Heart right ventricle (tissue), 16 donors: Measurements from ENCODE around the gene BLCAP. TPM values are rescaled to one million over a fixed set of nuclear protein-coding genes. Genes with fewer than 3 reads are reported as not detected.

ENCODE experiments used
- ATAC-seq, 8 donors: fragments of 200-7000 bp; cut with Tn5 transposase; one replicate each; pipeline ENCODE4 v1.9.1; 2020; ENCODE audit warnings: mild to moderate bottlenecking in 8 of 8, moderate library complexity in 8 of 8, moderate number of reproducible peaks in 1 of 8
- DNase-seq, 2 donors: peaks; one replicate each; pipeline ENCODE4 v3.0.0-alpha.2; 2020
- H3K27ac ChIP-seq, 10 donors: fragments of 200-600 bp; sonication (generic) in 2 of 10; one replicate each; pipeline versions ENCODE4 v1.5.0 to v1.8.0; 2020 to 2022; ENCODE audit warnings: mild to moderate bottlenecking in 3 of 10
- H3K27me3 ChIP-seq, 7 donors: fragments of 200-600 bp; one replicate each; pipeline ENCODE4 v1.8.0; 2021 to 2022; ENCODE audit warnings: mild to moderate bottlenecking in 2 of 7
- H3K36me3 ChIP-seq, 9 donors: fragments of 200-600 bp; sonication (generic) in 1 of 9; one replicate each; pipeline versions ENCODE4 v1.5.0 to v1.8.0; 2020 to 2022; ENCODE audit warnings: mild to moderate bottlenecking in 2 of 9
- H3K4me1 ChIP-seq, 9 donors: fragments of 200-600 bp; sonication (generic) in 1 of 9; one replicate each; pipeline versions ENCODE4 v1.5.0 to v1.8.0; 2020 to 2022; ENCODE audit warnings: mild to moderate bottlenecking in 4 of 9
- H3K4me3 ChIP-seq, 10 donors: fragments of 200-600 bp; sonication (generic) in 2 of 10; one replicate each; pipeline versions ENCODE4 v1.5.0 to v1.8.0; 2020 to 2022; ENCODE audit warnings: mild to moderate bottlenecking in 7 of 10, moderate library complexity in 2 of 10
- H3K9me3 ChIP-seq, 11 donors: fragments of 200-600 bp in 10 of 11; sonication (generic) in 2 of 11; one replicate each; pipeline versions ENCODE4 v1.5.0 to v1.8.0; 2013 to 2022; ENCODE audit warnings: mild to moderate bottlenecking in 2 of 11, control low read depth in 1 of 11, moderate library complexity in 1 of 11
- WGBS, 2 donors: extraction: QIAGEN DNeasy Blood & Tissue Kit; methylation state at CpG; one replicate each; pipeline ENCODE4 v1.1.7; 2013; ENCODE audit warnings: inconsistent platforms in 1 of 2; 5-methylcytosine and 5-hydroxymethylcytosine counted together
- intact Hi-C, 10 donors: fragments of 100-400 bp; cut with DNase I; formaldehyde crosslinking; loops; one replicate each; pipeline versions ENCODE4 v1.11.1 to v1.14.2; 2022
- polyA plus RNA-seq, 2 donors: library from polyadenylated mRNA; stranded (reverse); fragments of 200-250 nt; gene quantifications; one replicate each; pipeline ENCODE4 v1.2.3, GENCODE V29; 2013
- total RNA-seq, 10 donors: library from RNA; stranded (reverse); fragmentation: NEBNext Ultra II Directional in 3 of 10; extraction: Animal tissue kit (Norgen Biotek cat#: 25700) in 3 of 10; gene quantifications; one replicate each; pipeline versions ENCODE4 v1.2.1 to v1.2.4, GENCODE V29; 2021 to 2023
- TF ChIP-seq, protein P1 (sequence below), 9 donors: fragments of 200-600 bp; sonication (generic) in 2 of 9; IDR thresholded peaks; one replicate each; pipeline versions ENCODE4 v1.5.0 to v1.8.0; 2021 to 2022; ENCODE audit warnings: antibody characterized with exemption in 9 of 9, mild to moderate bottlenecking in 5 of 9, moderate library complexity in 1 of 9
- donor health status: Arrhythmogenic right ventricular cardiomyopathy.
- donor health status: ischemic (EF 13 %, LVEDD 7.1; RV severe dilation, severe dysfunction).
- donor health status: healthy with polysubstance abuse.
- donor health status: DM: no; HTN: yes; CAD: no.
- donor health status: DM: no; HTN: no; CAD: no.
- donor health status: ischemic (EF 25% LVEDD 6.9; RV normal size, moderate dysfunction).
- donor health status: ischemic (EF 25% LVEDD 5.7; RV mildly dilated, moderate dysfunction).
- donor health status: healthy.
- donor health status: DM: yes; HTN: yes; CAD: no.
- donor health status: Ischemic cardiomyopathy.
- donor health status: ischemic (EF 35%, LVEDD 5.7; RV mildly dilated, moderate dysfunction).
- donor health status: nonischemic (EF 11% LVEDD 7.7; RV severe dilation, severe dysfunction).
- donor health status: DM: yes; HTN: yes; CAD: no.
- donor health status: PGD.
- donor health status: ischemic (EF 29% LVEDD 5.4; RV normal size, mild dysfunction).
- donor health status: nonischemic (EF 23%, LVEDD 6.1; RV moderate dilation, normal function).

Gene BLCAP
- total and polyA plus RNA-seq, 12 donors, result 66.1 to 106 (median 82.9) TPM

DNA sequence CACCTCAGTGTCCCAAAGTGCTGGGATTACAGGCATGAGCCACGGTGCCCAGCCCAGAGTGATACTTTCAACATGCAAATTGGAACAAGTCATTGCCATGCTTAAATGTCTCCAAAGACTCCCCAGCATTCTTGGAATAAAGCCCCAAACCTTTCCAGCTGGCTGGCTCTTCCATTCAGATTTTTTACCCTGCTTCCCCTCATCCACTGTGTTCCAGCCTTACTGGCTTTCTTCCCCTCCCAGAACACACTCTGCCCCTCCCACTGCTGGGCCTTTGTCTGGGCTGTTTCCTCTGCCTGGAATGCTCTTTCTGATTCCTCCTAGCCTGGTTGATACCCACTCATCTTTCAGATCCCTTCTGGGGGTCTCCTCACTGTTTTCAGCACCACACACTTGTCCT, 46.8 kb downstream of the BLCAP start:
- Histone ChIP-seq H3K4me3 (no peak overlapping the region), H3K4me1 (peaks cover 0 to 4% (median 0%) of the 10 kb centered on the region in 9 donors), H3K36me3 (no peaks in the 10 kb centered on the region), H3K27ac (no peak overlapping the region), H3K27me3 (peaks cover 0 to 7% (median 0%) of the 10 kb centered on the region in 7 donors), H3K9me3 (peaks cover 0 to 5% (median 0%) of the 10 kb centered on the region in 11 donors)
- WGBS, 2 donors, result 85 to 87% methylated on average over 1 of the region's 1 CpG
- ATAC-seq (peak in 2 of 8 donors; percentile 60 to 63), DNase-seq (no peak)
- intact Hi-C loops, result no loop called here
- TF ChIP-seq, protein P1, sequence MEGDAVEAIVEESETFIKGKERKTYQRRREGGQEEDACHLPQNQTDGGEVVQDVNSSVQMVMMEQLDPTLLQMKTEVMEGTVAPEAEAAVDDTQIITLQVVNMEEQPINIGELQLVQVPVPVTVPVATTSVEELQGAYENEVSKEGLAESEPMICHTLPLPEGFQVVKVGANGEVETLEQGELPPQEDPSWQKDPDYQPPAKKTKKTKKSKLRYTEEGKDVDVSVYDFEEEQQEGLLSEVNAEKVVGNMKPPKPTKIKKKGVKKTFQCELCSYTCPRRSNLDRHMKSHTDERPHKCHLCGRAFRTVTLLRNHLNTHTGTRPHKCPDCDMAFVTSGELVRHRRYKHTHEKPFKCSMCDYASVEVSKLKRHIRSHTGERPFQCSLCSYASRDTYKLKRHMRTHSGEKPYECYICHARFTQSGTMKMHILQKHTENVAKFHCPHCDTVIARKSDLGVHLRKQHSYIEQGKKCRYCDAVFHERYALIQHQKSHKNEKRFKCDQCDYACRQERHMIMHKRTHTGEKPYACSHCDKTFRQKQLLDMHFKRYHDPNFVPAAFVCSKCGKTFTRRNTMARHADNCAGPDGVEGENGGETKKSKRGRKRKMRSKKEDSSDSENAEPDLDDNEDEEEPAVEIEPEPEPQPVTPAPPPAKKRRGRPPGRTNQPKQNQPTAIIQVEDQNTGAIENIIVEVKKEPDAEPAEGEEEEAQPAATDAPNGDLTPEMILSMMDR (IDR thresholded peaks at IDR 0.05), result no peak

DNA sequence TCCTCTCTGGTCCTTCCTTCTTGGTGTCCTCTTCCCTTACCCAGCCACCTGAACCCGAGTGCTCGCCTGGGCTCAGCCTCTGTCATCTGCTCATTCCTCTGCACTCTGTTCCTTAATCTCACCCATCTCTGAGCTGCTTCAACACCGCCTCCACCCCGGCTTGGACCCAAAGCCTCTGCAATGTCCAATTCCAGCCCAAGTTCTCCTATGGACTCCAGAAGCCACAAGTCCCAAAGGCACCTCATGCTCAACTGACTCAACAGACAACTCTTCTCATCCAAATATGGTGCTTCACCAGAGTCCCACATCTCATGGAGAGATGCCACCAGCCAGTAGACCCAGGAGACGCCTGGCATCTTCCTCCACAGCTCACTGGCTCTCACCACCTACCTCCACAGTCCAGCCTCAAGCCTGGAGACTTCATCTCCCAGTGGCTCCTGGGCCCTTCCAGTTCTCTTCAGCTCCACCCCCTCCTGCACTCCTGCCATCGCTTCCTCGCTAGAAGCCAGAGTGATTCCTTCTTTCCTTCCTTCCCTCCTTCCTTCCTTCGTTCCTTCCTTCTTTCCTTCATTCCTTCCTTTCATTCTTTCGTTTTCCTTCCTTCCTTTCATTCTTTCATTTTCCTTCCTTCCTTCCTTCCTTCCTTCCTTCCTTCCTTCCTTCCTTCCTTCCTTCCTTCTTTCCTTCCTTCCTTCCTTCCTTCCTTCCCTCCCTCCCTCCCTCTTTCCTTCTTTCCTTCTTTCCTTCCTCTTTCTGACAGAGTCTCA, 47.6 kb downstream of the BLCAP start:
- Histone ChIP-seq H3K4me3 (no peak overlapping the region), H3K36me3 (no peaks in the 10 kb centered on the region), H3K9me3 (peaks cover 0 to 8% (median 0%) of the 10 kb centered on the region in 11 donors), H3K27ac (no peak overlapping the region), H3K4me1 (peaks cover 0 to 4% (median 0%) of the 10 kb centered on the region in 9 donors), H3K27me3 (peaks cover 0 to 7% (median 0%) of the 10 kb centered on the region in 7 donors)
- WGBS, 2 donors, result 84 to 89% methylated on average over 9 of the region's 9 CpGs
- TF ChIP-seq, protein P1 (IDR thresholded peaks at IDR 0.05), result no peak
- ATAC-seq, result peak in 1 of 8 donors; percentile 39
- no peak for DNase-seq
- intact Hi-C loops, result no loop called here

DNA sequence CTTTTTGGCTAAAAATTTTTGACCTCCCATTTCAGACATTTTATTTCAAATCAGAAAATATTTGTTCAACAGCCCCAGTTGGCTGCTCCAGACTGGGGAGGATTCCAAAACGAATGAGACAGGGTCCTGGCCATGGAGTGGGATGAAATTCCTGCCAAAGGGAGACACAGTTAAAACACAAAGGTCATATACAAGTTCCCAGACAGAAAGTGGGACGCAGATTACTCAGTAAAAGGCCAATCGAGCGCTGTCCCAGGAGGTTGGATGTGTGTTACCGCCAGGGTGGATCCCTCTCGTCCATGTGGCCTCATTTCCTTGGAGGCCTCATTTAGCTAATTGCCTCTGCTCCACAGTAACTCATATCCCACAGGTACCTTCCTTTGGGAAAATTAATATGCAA, 48.4 kb downstream of the BLCAP start:
- H3K27ac ChIP-seq, result no peak overlapping the region
- intact Hi-C loops, result no loop called here
- peaks cover 0 to 7% (median 0%) of the 10 kb centered on the region in 7 donors for H3K27me3 ChIP-seq
- no peak overlapping the region for H3K4me3 ChIP-seq
- peaks cover 0 to 4% (median 0%) of the 10 kb centered on the region in 9 donors for H3K4me1 ChIP-seq
- DNase-seq (no peak), ATAC-seq (peak in 2 of 8 donors; percentile 12 to 73)
- H3K36me3 ChIP-seq, result no peaks in the 10 kb centered on the region
- peaks cover 0 to 8% (median 0%) of the 10 kb centered on the region in 11 donors for H3K9me3 ChIP-seq
- 66 to 68% methylated on average over 6 of the region's 6 CpGs for WGBS, 2 donors
- TF ChIP-seq, protein P1 (IDR thresholded peaks at IDR 0.05), result no peak

DNA sequence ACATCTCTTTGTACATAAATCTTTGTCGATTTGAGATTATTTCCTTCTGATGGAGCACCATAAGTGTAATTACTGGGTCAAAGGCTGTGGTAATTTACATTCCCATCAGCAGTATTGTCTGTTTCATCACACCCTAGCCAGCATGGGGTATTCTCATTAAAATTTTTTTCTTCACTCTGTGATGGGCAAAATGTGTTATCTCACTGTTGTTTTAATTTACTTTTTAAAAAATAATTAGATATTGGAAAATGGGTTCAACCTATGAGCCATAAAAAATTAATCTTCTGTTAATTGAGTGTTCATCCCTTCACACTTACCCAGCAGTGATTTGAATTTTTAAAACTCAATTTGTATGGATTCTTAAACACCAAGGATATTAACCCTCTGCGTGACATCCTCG, 50.6 kb downstream of the BLCAP start:
- peaks cover 0 to 5% (median 0%) of the 10 kb centered on the region in 11 donors for H3K9me3 ChIP-seq
- ATAC-seq (no peak), DNase-seq (no peak)
- no peak overlapping the region for H3K27ac ChIP-seq
- H3K27me3 ChIP-seq, result peaks cover 0 to 7% (median 0%) of the 10 kb centered on the region in 7 donors
- intact Hi-C loops, result no loop called here
- TF ChIP-seq, protein P1 (IDR thresholded peaks at IDR 0.05), result no peak
- 63 to 78% methylated on average over 3 of the region's 3 CpGs for WGBS, 2 donors
- H3K4me3 ChIP-seq, result no peak overlapping the region
- H3K4me1 ChIP-seq, result no peaks in the 10 kb centered on the region
- no peaks in the 10 kb centered on the region for H3K36me3 ChIP-seq
